Naive B cell (primary cell): Measurements from ENCODE around the gene CAD. TPM values are rescaled to one million over a fixed set of nuclear protein-coding genes. Genes with fewer than 3 reads are reported as not detected.
"Not testable (repeated sequence)": the region's sequence is repeated elsewhere in the genome, so short reads cannot be mapped to it uniquely, and the experiment has no call there.

Source experiments
- ATAC-seq, 2 donors: fragments of 150-1000 bp; cut with Tn5 transposase; 2 replicates each; pipeline ENCODE4 v1.10.0; 2021; ENCODE audit warnings: low read depth in 2 of 2, mild to moderate bottlenecking in 2 of 2, moderate library complexity in 2 of 2
- DNase-seq: peaks from one replicate; pipeline ENCODE4 v3.0.0; 2022
- H3K27ac Mint-ChIP-seq, 6 donors: one replicate each; pipeline ENCODE4 v1.8.0; 2020 to 2022; ENCODE audit warnings: mild to moderate bottlenecking in 6 of 6, mixed read lengths in 6 of 6, moderate library complexity in 5 of 6, inconsistent platforms in 2 of 6
- H3K27me3 Mint-ChIP-seq, 3 donors: one replicate each; pipeline ENCODE4 v1.8.0; 2021 to 2022; ENCODE audit warnings: mixed read lengths in 3 of 3, mild to moderate bottlenecking in 1 of 3
- H3K36me3 Mint-ChIP-seq, 2 donors: one replicate each; pipeline ENCODE4 v1.8.0; 2020 to 2022; ENCODE audit warnings: mixed read lengths in 2 of 2, inconsistent platforms in 1 of 2, mild to moderate bottlenecking in 1 of 2
- H3K4me1 Mint-ChIP-seq, 3 donors: one replicate each; pipeline ENCODE4 v1.8.0; 2020 to 2022; ENCODE audit warnings: mixed read lengths in 3 of 3, inconsistent platforms in 1 of 3, mild to moderate bottlenecking in 1 of 3, moderate library complexity in 1 of 3
- H3K4me3 Mint-ChIP-seq, 8 donors: one replicate each; pipeline ENCODE4 v1.8.0; 2020 to 2022; ENCODE audit warnings: mild to moderate bottlenecking in 8 of 8, mixed read lengths in 8 of 8, moderate library complexity in 8 of 8, inconsistent platforms in 2 of 8
- H3K9me3 Mint-ChIP-seq, 7 donors: one replicate each; pipeline ENCODE4 v1.8.0; 2020 to 2022; ENCODE audit warnings: mixed read lengths in 7 of 7, mild to moderate bottlenecking in 5 of 7, inconsistent platforms in 2 of 7, moderate library complexity in 1 of 7
- polyA plus RNA-seq, 6 donors: library from polyadenylated mRNA; unstranded; fragments of 300-500 nt; fragmentation: Illumina TruSeq; gene quantifications; one replicate each; pipeline ENCODE4 v1.2.3, GENCODE V29; 2021; ENCODE audit warnings: low read depth in 6 of 6

The CAD gene
- polyA plus RNA-seq, 6 donors from 2014 or later, result 5.4 to 20.7 (median 14.0) TPM

- H3K27ac Mint-ChIP-seq, result no peak overlapping the region
- ATAC-seq, result no peak
- H3K4me3 Mint-ChIP-seq, result no peak overlapping the region
- DNase-seq, result no peak
- H3K9me3 Mint-ChIP-seq, result no peaks in the 10 kb centered on the region
- H3K36me3 Mint-ChIP-seq, result no peaks in the 10 kb centered on the region
- peaks cover 19 to 26% (median 24%) of the 10 kb centered on the region in 3 donors for H3K27me3 Mint-ChIP-seq
- no peaks in the 10 kb centered on the region for H3K4me1 Mint-ChIP-seq
These were observed 30.4 kb upstream of the CAD start for GRCh38 chr2:27186613-27187345.

GRCh38 chr2:27189989-27190388, 27.2 kb upstream of the CAD start:
- H3K27me3 Mint-ChIP-seq, result peaks cover 6 to 13% (median 13%) of the 10 kb centered on the region in 3 donors
- peaks cover 0 to 4% (median 4%) of the 10 kb centered on the region in 3 donors for H3K4me1 Mint-ChIP-seq
- no peaks in the 10 kb centered on the region for H3K9me3 Mint-ChIP-seq
- no peak overlapping the region for H3K27ac Mint-ChIP-seq
- H3K4me3 Mint-ChIP-seq, result no peak overlapping the region
- no peaks in the 10 kb centered on the region for H3K36me3 Mint-ChIP-seq
- no peak for ATAC-seq
- DNase-seq, result no peak

GRCh38 chr2:27191070-27191829, 25.9 kb upstream of the CAD start:
- peaks cover 0 to 4% (median 4%) of the 10 kb centered on the region in 3 donors for H3K4me1 Mint-ChIP-seq
- no peak overlapping the region for H3K27ac Mint-ChIP-seq
- H3K36me3 Mint-ChIP-seq, result no peaks in the 10 kb centered on the region
- peak; percentile 97 to 98 for ATAC-seq
- DNase-seq, result peak; percentile 56
- H3K27me3 Mint-ChIP-seq, result peaks cover 6 to 13% (median 10%) of the 10 kb centered on the region in 3 donors
- H3K9me3 Mint-ChIP-seq, result no peaks in the 10 kb centered on the region
- H3K4me3 Mint-ChIP-seq, result no peak overlapping the region

DNA sequence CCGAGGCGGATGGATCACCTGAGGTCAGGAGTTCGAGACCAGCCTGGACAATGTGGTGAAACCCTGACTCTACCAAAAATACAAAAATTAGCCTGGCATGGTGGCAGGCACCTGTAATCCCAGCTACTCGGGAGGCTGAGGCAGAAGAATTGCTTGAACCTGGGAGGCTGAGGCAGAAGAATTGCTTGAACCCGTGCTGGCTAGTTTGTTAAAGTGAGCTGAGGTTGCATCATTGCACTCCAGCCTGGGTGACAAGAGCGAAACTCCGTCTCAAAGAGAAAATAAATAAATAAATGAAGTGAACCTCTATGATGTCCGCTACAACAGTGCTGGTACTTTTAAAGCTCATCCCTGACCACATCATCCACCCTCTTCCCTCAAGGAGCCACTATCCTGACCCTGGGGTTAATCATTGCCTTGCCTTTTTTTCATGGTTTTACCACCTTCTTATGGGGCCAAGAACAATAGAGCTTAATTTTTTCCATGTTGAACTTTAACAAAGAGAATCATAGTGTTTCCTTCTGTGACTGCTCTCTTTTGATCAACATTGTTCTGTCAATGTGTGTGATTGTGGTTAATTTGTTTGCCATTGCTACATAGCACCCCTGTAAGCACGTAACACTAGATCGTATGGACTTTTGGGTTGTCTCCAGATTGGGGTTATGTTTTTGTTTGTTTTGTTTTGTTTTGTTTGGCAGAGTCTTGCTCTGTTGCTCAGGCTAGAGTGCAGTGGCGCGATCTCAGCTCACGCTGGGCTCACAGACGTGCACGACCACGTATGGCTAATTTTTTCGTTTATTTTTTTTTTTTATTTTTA, 22.4 kb upstream of the CAD start:
- H3K36me3 Mint-ChIP-seq, result peaks cover 0 to 6% of the 10 kb centered on the region in 2 donors
- H3K4me1 Mint-ChIP-seq, result peaks cover 0 to 4% (median 4%) of the 10 kb centered on the region in 3 donors
- no peak overlapping the region for H3K27ac Mint-ChIP-seq
- H3K9me3 Mint-ChIP-seq, result no peaks in the 10 kb centered on the region
- no peak for DNase-seq
- peaks cover 0 to 6% (median 5%) of the 10 kb centered on the region in 3 donors for H3K27me3 Mint-ChIP-seq
- no peak for ATAC-seq
- H3K4me3 Mint-ChIP-seq, result peak overlapping the region in 1 of 8 donors; percentile 12

- not testable (repeated sequence) for H3K27ac Mint-ChIP-seq, H3K4me3 Mint-ChIP-seq, H3K4me1 Mint-ChIP-seq, H3K27me3 Mint-ChIP-seq, H3K9me3 Mint-ChIP-seq, ATAC-seq, H3K36me3 Mint-ChIP-seq, DNase-seq
These were observed 21.4 kb upstream of the CAD start for GRCh38 chr2:27195799-27196198.

GRCh38 chr2:27198068-27198467, 19.1 kb upstream of the CAD start:
- peaks cover 7 to 24% of the 10 kb centered on the region in 2 donors for H3K36me3 Mint-ChIP-seq
- H3K27ac Mint-ChIP-seq, H3K27me3 Mint-ChIP-seq, DNase-seq, ATAC-seq, H3K9me3 Mint-ChIP-seq, H3K4me1 Mint-ChIP-seq, H3K4me3 Mint-ChIP-seq: not testable (repeated sequence)

DNA sequence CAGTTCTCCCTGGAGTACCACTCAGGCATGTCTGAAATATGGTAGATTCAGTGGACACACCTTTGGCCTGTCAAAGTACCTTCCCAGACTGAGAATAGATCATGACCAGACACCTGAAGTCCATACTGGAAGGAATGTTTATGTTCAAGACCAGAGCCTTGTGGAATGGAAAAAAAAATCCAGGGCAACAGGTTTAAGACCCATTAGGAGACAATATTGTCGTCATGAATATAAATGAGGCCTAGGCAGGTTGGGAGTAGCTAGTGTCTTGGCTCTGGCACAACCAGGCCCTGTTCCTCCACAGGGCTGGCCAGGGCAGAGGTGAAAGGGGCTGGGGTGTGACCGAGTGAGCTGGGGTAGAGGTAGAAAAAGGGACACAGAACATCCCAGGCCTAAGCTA, 18.5 kb upstream of the CAD start:
- Mint-ChIP-seq H3K27ac (peak overlapping the region in 4 of 6 donors; percentile 1 to 50 (median 16)), H3K4me3 (no peak overlapping the region), H3K27me3 (no peaks in the 10 kb centered on the region), H3K36me3 (peaks cover 12 to 30% of the 10 kb centered on the region in 2 donors), H3K4me1 (no peaks in the 10 kb centered on the region), H3K9me3 (no peaks in the 10 kb centered on the region)
- DNase-seq (no peak), ATAC-seq (no peak)

DNA sequence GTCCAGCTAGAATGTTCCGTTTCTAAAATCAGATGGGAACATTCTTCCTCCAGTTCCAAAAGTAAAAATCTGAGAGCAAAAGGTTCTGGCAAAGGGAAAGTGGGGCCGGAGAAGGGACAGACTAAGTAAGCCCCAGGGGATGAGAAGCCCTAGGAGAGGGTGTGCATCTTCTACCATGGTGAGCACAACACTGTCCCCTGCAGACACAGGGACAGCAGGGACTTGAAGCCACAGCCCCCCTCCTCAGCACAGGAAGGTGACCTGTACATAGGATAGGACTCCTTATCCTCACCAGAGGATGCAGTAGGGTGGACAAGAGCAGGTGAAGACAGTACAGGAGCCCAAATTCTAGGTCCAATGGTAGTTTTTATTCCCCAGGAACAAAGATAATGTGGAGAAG, 17.9 kb upstream of the CAD start:
- H3K4me1 Mint-ChIP-seq, result no peaks in the 10 kb centered on the region
- no peak overlapping the region for H3K4me3 Mint-ChIP-seq
- H3K27ac Mint-ChIP-seq, result peak overlapping the region in 2 of 6 donors; percentile 4 to 67
- H3K27me3 Mint-ChIP-seq, result no peaks in the 10 kb centered on the region
- H3K9me3 Mint-ChIP-seq, result no peaks in the 10 kb centered on the region
- peaks cover 12 to 34% of the 10 kb centered on the region in 2 donors for H3K36me3 Mint-ChIP-seq
- DNase-seq (no peak), ATAC-seq (no peak)

DNA sequence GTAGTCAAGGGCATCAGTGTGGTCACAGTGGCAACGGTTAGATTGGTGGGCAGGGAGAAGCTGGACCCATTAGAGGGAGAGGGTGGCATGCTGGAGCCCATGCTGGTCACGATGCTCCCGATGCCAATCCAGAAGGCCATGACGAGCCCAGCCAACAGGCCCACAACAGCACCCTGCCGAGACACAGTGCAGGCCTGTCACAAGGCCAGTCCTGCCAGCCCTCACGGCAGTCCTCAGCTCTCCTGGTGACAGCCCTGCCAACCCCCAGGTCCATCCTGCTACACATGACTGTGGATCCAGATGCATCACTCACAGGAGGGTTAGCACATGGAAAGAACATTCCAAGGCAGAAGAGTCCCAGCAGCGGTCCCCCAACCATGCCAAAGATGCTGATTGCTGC, 15.5 kb upstream of the CAD start:
- Mint-ChIP-seq H3K36me3 (peaks cover 12 to 57% of the 10 kb centered on the region in 2 donors), H3K4me3 (no peak overlapping the region), H3K9me3 (no peaks in the 10 kb centered on the region), H3K27me3 (no peaks in the 10 kb centered on the region), H3K27ac (peak overlapping the region in 1 of 6 donors; percentile 28), H3K4me1 (peaks cover 0 to 5% (median 3%) of the 10 kb centered on the region in 3 donors)
- DNase-seq, result no peak
- ATAC-seq, result no peak

GRCh38 chr2:27202854-27203253, 14.3 kb upstream of the CAD start:
- H3K4me1 Mint-ChIP-seq, result peaks cover 0 to 10% (median 3%) of the 10 kb centered on the region in 3 donors
- no peak overlapping the region for H3K4me3 Mint-ChIP-seq
- H3K27ac Mint-ChIP-seq, result no peak overlapping the region
- no peak for ATAC-seq
- H3K9me3 Mint-ChIP-seq, result no peaks in the 10 kb centered on the region
- no peak for DNase-seq
- peaks cover 12 to 63% of the 10 kb centered on the region in 2 donors for H3K36me3 Mint-ChIP-seq
- no peaks in the 10 kb centered on the region for H3K27me3 Mint-ChIP-seq

DNA sequence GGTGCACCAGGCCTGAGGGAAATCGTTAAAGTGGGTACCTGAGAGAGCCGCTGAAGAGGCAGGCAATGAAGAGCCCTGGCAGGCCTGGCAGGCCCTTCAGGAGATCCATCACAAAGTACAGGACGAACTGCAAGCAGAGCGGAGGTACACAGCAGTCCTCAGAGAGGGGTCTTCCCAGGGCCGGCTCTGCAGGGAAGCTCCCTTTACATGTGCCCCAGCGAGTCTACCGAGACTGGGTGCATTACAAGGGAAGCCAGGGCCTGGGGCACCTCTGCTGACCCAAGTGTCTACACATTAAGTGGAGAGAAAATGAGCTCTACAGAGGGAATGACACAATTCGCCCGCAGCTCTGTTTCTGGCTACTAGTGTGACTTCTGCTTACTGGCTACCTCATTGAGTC, 13.4 kb upstream of the CAD start:
- Mint-ChIP-seq H3K9me3 (no peaks in the 10 kb centered on the region), H3K27ac (peak overlapping the region in 2 of 6 donors; percentile 47), H3K27me3 (no peaks in the 10 kb centered on the region), H3K36me3 (peaks cover 12 to 63% of the 10 kb centered on the region in 2 donors), H3K4me1 (peaks cover 0 to 10% (median 3%) of the 10 kb centered on the region in 3 donors), H3K4me3 (no peak overlapping the region)
- no peak for ATAC-seq
- no peak for DNase-seq

DNA sequence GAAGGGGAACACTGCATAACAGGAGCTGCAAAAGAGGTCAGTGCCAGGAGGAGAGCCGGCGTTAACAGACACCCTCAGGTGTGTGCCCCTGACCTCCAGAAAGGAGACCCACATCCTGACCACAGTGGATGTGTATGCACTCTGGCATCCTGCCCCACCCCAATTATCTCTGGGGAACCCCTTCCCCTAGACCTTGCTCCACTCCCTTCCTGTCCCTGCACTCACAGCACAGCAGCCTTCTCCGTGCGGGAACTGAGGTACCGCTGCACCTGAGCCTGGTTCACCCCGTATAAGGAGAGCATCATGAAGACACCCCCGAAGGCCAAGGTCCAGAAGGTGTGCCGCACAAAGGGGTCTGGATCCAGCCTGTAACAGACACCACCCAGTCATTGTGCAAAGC, 12.6 kb upstream of the CAD start:
- DNase-seq, result no peak
- H3K9me3 Mint-ChIP-seq, result no peaks in the 10 kb centered on the region
- peaks cover 2 to 14% (median 8%) of the 10 kb centered on the region in 3 donors for H3K4me1 Mint-ChIP-seq
- peaks cover 12 to 59% of the 10 kb centered on the region in 2 donors for H3K36me3 Mint-ChIP-seq
- H3K4me3 Mint-ChIP-seq, result no peak overlapping the region
- H3K27ac Mint-ChIP-seq, result peak overlapping the region in 2 of 6 donors; percentile 58 to 72
- no peaks in the 10 kb centered on the region for H3K27me3 Mint-ChIP-seq
- no peak for ATAC-seq

DNA sequence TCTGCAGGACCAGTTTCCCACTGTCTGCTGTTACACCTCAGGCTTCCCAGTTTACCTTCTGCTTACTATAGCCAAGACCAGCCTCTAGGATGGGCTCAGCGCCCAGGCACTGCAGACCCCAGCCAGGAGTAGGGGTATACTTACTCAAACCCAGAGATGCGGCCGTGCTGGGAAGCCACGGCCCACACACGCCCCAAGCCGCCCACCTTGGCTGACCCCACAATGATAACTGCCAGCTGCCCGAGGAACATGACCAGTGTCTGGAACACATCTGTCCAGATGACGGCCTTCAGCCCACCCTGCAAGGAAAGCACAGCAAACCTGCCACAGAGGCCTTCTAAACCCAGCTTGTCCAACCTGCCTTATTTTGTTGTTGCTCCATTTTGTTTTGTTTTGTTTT, 12.0 kb upstream of the CAD start:
- Mint-ChIP-seq H3K9me3 (no peaks in the 10 kb centered on the region), H3K4me3 (no peak overlapping the region), H3K27me3 (no peaks in the 10 kb centered on the region), H3K27ac (peak overlapping the region in 4 of 6 donors; percentile 5 to 58 (median 18)), H3K36me3 (peaks cover 12 to 55% of the 10 kb centered on the region in 2 donors), H3K4me1 (peaks cover 7 to 19% (median 14%) of the 10 kb centered on the region in 3 donors)
- DNase-seq (no peak), ATAC-seq (no peak)
